Heart left ventricle (tissue), 16 donors: ENCODE data around the gene POLR2B. TPM values are rescaled to one million over a fixed set of nuclear protein-coding genes. Genes with fewer than 3 reads are reported as not detected.
"Not testable (repeated sequence)": the region's sequence is repeated elsewhere in the genome, so short reads cannot be mapped to it uniquely, and the experiment has no call there.

Experiments
- ATAC-seq, 4 donors: fragments of 200-7000 bp; cut with Tn5 transposase; one replicate each; pipeline ENCODE4 v1.9.1; 2020 to 2022; ENCODE audit warnings: moderate library complexity in 4 of 4, mild to moderate bottlenecking in 3 of 4, moderate number of reproducible peaks in 1 of 4
- DNase-seq, 5 donors: peaks; one replicate each; pipeline ENCODE4 v3.0.0-alpha.2; 2020
- H3K27ac ChIP-seq, 12 donors: fragments of 200-600 bp; sonication (generic) in 4 of 12; one replicate each; pipeline versions ENCODE4 v1.5.0 to v1.8.0; 2016 to 2022; ENCODE audit warnings: mild to moderate bottlenecking in 2 of 12
- H3K27me3 ChIP-seq, 9 donors: fragments of 200-600 bp; sonication (generic) in 2 of 9; one replicate each; pipeline versions ENCODE4 v1.5.1 to v1.8.0; 2016 to 2022; ENCODE audit warnings: mild to moderate bottlenecking in 3 of 9
- H3K36me3 ChIP-seq, 9 donors: fragments of 200-600 bp; sonication (generic) in 2 of 9; one replicate each; pipeline versions ENCODE4 v1.5.0 to v1.8.0; 2018 to 2022; ENCODE audit warnings: mild to moderate bottlenecking in 2 of 9
- H3K4me1 ChIP-seq, 12 donors: fragments of 200-600 bp; sonication (generic) in 4 of 12; one replicate each; pipeline versions ENCODE4 v1.5.0 to v1.8.0; 2016 to 2022; ENCODE audit warnings: mild to moderate bottlenecking in 3 of 12
- H3K4me3 ChIP-seq, 12 donors: fragments of 200-600 bp; sonication (generic) in 4 of 12; one replicate each; pipeline versions ENCODE4 v1.5.0 to v1.8.0; 2017 to 2022; ENCODE audit warnings: mild to moderate bottlenecking in 9 of 12, moderate library complexity in 4 of 12
- H3K9me3 ChIP-seq, 12 donors: fragments of 200-600 bp; sonication (generic) in 4 of 12; one replicate each; pipeline versions ENCODE4 v1.5.0 to v1.8.0; 2016 to 2022; ENCODE audit warnings: mild to moderate bottlenecking in 1 of 12
- POLR2A ChIP-seq, 2 donors: fragments of 450-650 bp; IDR thresholded peaks; one replicate each; pipeline ENCODE4 v1.6.1; 2017; ENCODE audit warnings: antibody characterized with exemption in 2 of 2, mild to moderate bottlenecking in 2 of 2, moderate library complexity in 2 of 2
- WGBS, 4 donors: extraction: QIAGEN DNeasy Blood & Tissue Kit in 2 of 4; methylation state at CpG; one replicate each; pipeline versions ENCODE4 v1.1.5 to v1.1.7; 2013 to 2018; 5-methylcytosine and 5-hydroxymethylcytosine counted together
- intact Hi-C, 10 donors: fragments of 100-400 bp; cut with DNase I; formaldehyde crosslinking; loops; one replicate each; pipeline versions ENCODE4 v1.11.1 to v1.14.2; 2022
- polyA plus RNA-seq, 2 donors: library from polyadenylated mRNA; stranded (reverse); fragments of 200-250 nt; gene quantifications; one replicate each; pipeline ENCODE4 v1.2.3, GENCODE V29; 2013
- total RNA-seq, 9 donors: library from RNA; depleted of rRNA in 2 of 9; stranded (reverse); fragments of >200 nt in 2 of 9; fragmentation: NEBNext Ultra II Directional in 3 of 9; extraction: Animal tissue kit (Norgen Biotek cat#: 25700) in 3 of 9; gene quantifications; one replicate each; pipeline versions ENCODE4 v1.1.0 to v1.2.4, GENCODE V29; 2016 to 2023
- TF ChIP-seq, protein P1 (sequence below), 12 donors: fragments of 200-600 bp; sonication (generic) in 4 of 12; IDR thresholded peaks; one replicate each; pipeline versions ENCODE4 v1.5.0 to v1.8.0; 2018 to 2022; ENCODE audit warnings: antibody characterized with exemption in 12 of 12, mild to moderate bottlenecking in 5 of 12
- donor health status: ischemic (EF 13 %, LVEDD 7.1; RV severe dilation, severe dysfunction).
- donor health status: healthy with polysubstance abuse.
- donor health status: DM: no; HTN: yes; CAD: no.
- donor health status: DM: no; HTN: no; CAD: no.
- donor health status: ischemic (EF 25% LVEDD 6.9; RV normal size, moderate dysfunction).
- donor health status: ischemic (EF 25% LVEDD 5.7; RV mildly dilated, moderate dysfunction).
- donor health status: healthy.
- donor health status: DM: yes; HTN: yes; CAD: no.
- donor health status: ischemic (EF 35%, LVEDD 5.7; RV mildly dilated, moderate dysfunction).
- donor health status: nonischemic (EF 11% LVEDD 7.7; RV severe dilation, severe dysfunction).
- donor health status: DM: yes; HTN: yes; CAD: no.
- donor health status: PGD.
- donor health status: ischemic (EF 29% LVEDD 5.4; RV normal size, mild dysfunction).
- donor health status: nonischemic (EF 23%, LVEDD 6.1; RV moderate dilation, normal function).

Gene POLR2B
- total and polyA plus RNA-seq, 11 donors = 19.4 to 87.0 (median 73.0) TPM

DNA sequence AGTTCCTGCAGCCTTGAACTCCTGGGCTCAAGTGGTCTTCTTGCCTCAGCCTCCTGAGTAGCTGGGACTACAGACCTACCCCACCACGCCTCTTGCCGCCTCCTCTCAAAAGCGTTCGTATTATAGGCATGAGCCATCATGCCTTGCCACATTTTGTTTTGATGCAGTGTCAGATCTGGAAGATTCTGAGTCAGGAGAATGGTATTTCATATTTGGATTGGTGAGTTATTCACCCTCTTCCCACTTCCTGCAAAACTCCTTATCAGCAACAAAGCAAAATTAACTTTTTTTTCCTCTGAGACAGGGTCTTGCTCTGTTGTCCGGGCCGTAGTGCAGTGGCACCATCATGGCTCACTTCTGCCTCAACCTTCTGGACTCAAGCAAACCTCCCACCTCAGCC, 41.4 kb upstream of the POLR2B start:
- Histone ChIP-seq H3K27ac (no peak overlapping the region), H3K36me3 (peaks cover 0 to 39% (median 19%) of the 10 kb centered on the region in 9 donors), H3K9me3 (no peaks in the 10 kb centered on the region), H3K4me1 (peaks cover 0 to 3% (median 0%) of the 10 kb centered on the region in 12 donors), H3K4me3 (no peak overlapping the region), H3K27me3 (no peaks in the 10 kb centered on the region)
- ATAC-seq = no peak
- no peak for TF ChIP-seq POLR2A (IDR thresholded peaks at IDR 0.05)
- intact Hi-C loops = no loop called here
- no peak for DNase-seq
- WGBS, 4 donors = 85 to 94% (median 92%) methylated on average over 6 of the region's 6 CpGs

DNA sequence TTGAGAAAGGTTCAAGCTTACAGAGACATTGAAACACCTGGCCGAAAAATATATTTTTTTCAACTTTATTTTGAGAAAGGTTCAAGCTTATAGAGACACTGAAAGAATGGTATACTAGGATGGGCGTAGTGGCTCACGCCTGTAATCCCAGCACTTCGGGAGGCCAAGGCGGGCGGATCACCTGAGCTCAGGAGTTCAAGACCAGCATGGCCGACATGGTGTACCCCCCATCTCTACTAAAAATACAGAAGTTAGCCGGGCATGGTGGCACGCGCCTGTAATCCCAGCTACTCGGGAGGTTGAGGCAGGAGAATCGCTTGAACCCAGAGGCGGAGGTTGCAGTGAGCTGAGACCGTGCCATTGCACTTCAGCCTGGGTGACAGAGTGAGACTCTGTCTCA, 38.9 kb upstream of the POLR2B start:
- H3K9me3 ChIP-seq, DNase-seq, H3K4me1 ChIP-seq, ATAC-seq, H3K4me3 ChIP-seq, intact Hi-C loops, H3K27me3 ChIP-seq, H3K27ac ChIP-seq: not testable (repeated sequence)
- WGBS, 4 donors = 97 to 100% (median 98%) methylated on average over 14 of the region's 14 CpGs
- peaks cover 0 to 39% (median 14%) of the 10 kb centered on the region in 9 donors for H3K36me3 ChIP-seq

DNA sequence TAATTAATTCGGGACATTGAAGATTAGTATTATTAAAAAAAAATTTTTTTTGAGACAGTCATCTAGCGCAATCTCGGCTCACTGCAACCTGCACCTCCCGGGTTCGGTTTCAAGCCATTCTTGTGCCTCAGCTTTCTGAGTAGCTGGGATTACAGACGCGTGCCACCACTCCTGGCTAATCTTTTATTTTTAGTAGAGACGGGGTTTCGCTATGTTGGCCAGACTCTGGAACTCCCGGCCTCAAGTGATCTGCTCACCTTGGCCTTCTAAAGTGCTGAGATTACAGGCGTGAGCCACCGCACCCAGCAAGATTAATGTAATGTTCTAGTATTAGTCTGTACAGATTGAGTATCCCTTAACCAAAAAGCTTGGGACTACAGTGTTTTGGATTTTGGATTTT, 38.3 kb upstream of the POLR2B start:
- no peak for DNase-seq
- 57 to 73% (median 69%) methylated on average over 12 of the region's 12 CpGs for WGBS, 4 donors
- H3K27me3 ChIP-seq = no peaks in the 10 kb centered on the region
- H3K4me1 ChIP-seq = peaks cover 0 to 2% (median 0%) of the 10 kb centered on the region in 12 donors
- H3K4me3 ChIP-seq = no peak overlapping the region
- no peaks in the 10 kb centered on the region for H3K9me3 ChIP-seq
- TF ChIP-seq, protein P1, sequence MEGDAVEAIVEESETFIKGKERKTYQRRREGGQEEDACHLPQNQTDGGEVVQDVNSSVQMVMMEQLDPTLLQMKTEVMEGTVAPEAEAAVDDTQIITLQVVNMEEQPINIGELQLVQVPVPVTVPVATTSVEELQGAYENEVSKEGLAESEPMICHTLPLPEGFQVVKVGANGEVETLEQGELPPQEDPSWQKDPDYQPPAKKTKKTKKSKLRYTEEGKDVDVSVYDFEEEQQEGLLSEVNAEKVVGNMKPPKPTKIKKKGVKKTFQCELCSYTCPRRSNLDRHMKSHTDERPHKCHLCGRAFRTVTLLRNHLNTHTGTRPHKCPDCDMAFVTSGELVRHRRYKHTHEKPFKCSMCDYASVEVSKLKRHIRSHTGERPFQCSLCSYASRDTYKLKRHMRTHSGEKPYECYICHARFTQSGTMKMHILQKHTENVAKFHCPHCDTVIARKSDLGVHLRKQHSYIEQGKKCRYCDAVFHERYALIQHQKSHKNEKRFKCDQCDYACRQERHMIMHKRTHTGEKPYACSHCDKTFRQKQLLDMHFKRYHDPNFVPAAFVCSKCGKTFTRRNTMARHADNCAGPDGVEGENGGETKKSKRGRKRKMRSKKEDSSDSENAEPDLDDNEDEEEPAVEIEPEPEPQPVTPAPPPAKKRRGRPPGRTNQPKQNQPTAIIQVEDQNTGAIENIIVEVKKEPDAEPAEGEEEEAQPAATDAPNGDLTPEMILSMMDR (IDR thresholded peaks at IDR 0.05) = no peak
- TF ChIP-seq POLR2A (IDR thresholded peaks at IDR 0.05) = no peak
- H3K36me3 ChIP-seq = peaks cover 0 to 33% (median 14%) of the 10 kb centered on the region in 9 donors
- peak in 1 of 4 donors; percentile 51 for ATAC-seq
- H3K27ac ChIP-seq = no peak overlapping the region
- intact Hi-C loops = no loop called here

DNA sequence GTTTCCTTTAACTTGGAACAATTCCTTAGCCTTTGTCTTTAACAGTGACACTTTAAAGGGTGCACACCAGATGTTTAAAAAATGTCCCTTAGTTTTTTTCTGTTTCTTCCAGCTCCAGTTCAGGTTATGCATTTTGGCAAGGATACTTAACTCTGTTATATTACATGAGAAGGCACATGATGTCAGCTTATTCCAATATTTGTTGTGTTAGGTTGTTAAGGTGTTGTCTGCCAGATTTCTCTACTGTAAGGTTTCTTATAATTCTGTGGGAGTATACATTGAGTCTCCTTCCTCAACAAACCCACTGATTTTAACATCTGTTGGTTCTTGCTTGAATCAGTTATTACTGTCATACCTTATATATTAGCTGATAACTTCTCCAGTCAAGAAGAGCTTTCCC, 37.7 kb upstream of the POLR2B start:
- no peaks in the 10 kb centered on the region for H3K27me3 ChIP-seq
- DNase-seq (no peak), ATAC-seq (no peak)
- TF ChIP-seq, protein P1 (IDR thresholded peaks at IDR 0.05) = no peak
- no peak for TF ChIP-seq POLR2A (IDR thresholded peaks at IDR 0.05)
- H3K36me3 ChIP-seq = peaks cover 0 to 33% (median 14%) of the 10 kb centered on the region in 9 donors
- H3K9me3 ChIP-seq = no peaks in the 10 kb centered on the region
- H3K4me3 ChIP-seq = no peak overlapping the region
- H3K27ac ChIP-seq = no peak overlapping the region
- intact Hi-C loops = no loop called here
- peaks cover 0 to 2% (median 0%) of the 10 kb centered on the region in 12 donors for H3K4me1 ChIP-seq

DNA sequence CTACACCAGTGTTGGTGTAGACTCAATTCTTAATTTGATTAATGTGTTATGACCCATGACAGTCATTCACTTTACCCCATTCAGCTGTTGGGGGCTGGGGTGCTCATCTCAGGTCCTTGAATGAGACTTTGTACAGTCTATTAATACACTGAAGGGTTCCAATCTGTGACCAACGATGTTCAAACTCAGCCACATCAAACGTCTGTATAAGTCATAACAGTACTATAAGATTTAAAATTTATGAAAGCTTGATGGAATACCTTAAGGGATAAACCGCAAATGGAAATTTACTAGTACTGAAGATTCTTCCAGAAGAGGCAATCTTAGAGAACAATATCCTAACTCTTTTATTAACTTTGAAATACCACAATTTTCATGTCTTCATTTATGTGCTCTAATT, 37.3 kb upstream of the POLR2B start:
- WGBS, 4 donors = 75 to 79% (median 76%) methylated on average over 3 of the region's 3 CpGs
- H3K4me3 ChIP-seq = no peak overlapping the region
- intact Hi-C loops = no loop called here
- no peaks in the 10 kb centered on the region for H3K9me3 ChIP-seq
- peaks cover 0 to 2% (median 0%) of the 10 kb centered on the region in 12 donors for H3K4me1 ChIP-seq
- TF ChIP-seq, protein P1 (IDR thresholded peaks at IDR 0.05) = no peak
- TF ChIP-seq POLR2A (IDR thresholded peaks at IDR 0.05) = no peak
- H3K36me3 ChIP-seq = peaks cover 0 to 33% (median 14%) of the 10 kb centered on the region in 9 donors
- no peak for DNase-seq
- no peaks in the 10 kb centered on the region for H3K27me3 ChIP-seq
- no peak for ATAC-seq
- H3K27ac ChIP-seq = no peak overlapping the region
